ENCODE measurements around the gene OR52E5.

OR52E5 gene

GRCh38 chr11:5937868-5938602 lies 45.0 kb downstream of the OR52E5 start:
- DNase-seq = no peak

GRCh38 chr11:5938603-5938965 lies 45.6 kb downstream of the OR52E5 start:
- no peak for DNase-seq

DNA sequence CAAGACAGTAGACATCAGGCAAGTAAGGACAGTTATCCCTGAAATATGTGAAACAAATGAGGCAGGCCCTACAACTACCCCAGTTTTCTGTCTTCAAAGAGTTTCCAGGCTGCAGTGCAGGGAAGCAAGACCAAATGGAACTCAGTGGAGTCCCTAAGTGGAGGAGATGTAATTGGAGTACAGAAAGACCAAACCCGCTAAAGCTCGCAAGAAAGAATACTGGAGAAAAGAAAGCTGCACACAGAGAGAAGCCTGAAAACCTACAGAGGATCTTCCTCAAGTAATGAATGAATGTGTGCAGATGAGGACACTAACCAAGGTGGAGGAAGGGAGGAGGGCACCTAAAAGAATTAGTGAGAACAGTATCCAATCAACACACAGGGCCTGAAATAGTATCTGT lies 47.7 kb downstream of the OR52E5 start:
- no peak for DNase-seq

DNA sequence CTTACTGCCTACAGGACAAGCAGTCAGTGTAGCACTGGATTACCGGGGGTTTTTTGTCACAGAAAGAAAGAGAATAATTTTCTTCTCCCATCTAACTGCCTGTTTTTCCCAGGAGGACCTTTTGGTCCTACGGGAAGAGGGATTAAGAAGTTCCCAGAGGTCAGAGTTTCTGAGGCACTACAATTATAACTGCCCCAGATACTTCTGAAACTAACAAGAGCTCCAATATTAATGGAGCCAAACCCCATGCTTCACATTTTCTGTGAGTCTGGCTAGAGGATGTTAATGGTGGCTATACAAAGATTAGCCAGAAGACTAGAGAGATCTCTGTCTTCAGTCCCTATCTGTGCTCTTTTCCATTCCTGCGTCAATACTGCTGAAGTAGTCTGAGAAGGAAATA lies 48.9 kb downstream of the OR52E5 start, which contains the start of gene OR56A3:
TSS of gene OR56A3 (plus strand) at position 301 of the 400 bp plus-strand sequence. CDS start 5,096 bp downstream, outside the sequence.
- no peak for DNase-seq

Data from kidney glomerular epithelial cell (primary cell).